A549 treated with CpdA at 1 μM for 4 hours (cell line): ENCODE results near the gene TEX14. TPM values are rescaled to one million over a fixed set of nuclear protein-coding genes. Genes with fewer than 3 reads are reported as not detected.

Source experiments
- total RNA-seq: library from RNA; stranded (reverse); fragments of 200-300 nt; extraction: Qiagen RNA extraction; gene quantifications from 5 replicates; pipeline ENCODE4 v1.2.3, GENCODE V29; 2022; ENCODE audit warnings: low read depth

Gene TEX14
- total RNA-seq: 0.02 to 0.15 TPM (median 0.09 TPM) in 4 of 5 replicates, not detected in the other

GRCh38 chr17:58691701-58692238, at the start of gene TEX14:
TEX14 (minus strand) TSS chr17:58692045; CDS start chr17:58652001, 40,044 bp downstream.

GRCh38 chr17:58692239-58693055, 602 bp upstream of the TEX14 start, which contains the start of gene RAD51C:
RAD51C (plus strand) TSS chr17:58692602; CDS start chr17:58692644, 42 bp downstream.

GRCh38 chr17:58513965-58514769, 177.7 kb downstream of the TEX14 start, which contains the start of gene MTMR4:
MTMR4 (minus strand) TSS chr17:58514638; CDS start chr17:58514407, 231 bp downstream.

Other genes starting within 250 kb of the TEX14 start
- gene HSF5, start 203.6 kb downstream of the TEX14 start, total RNA-seq: not detected in 5 replicates
- gene MTMR4, start 177.4 kb downstream of the TEX14 start, total RNA-seq: 7.4 to 12.5 TPM (median 11.0 TPM) in 5 replicates
- 52.4 to 66.3 TPM (median 61.5 TPM) in 5 replicates for gene RAD51C, start 557 bp upstream of the TEX14 start, total RNA-seq
- 0.03 to 0.09 TPM (median 0.08 TPM) in 5 replicates for gene PPM1E, start 63.8 kb upstream of the TEX14 start, total RNA-seq